PC-3 (cell line): ENCODE results near the gene NPIPA8.
"Not testable (repeated sequence)": the region's sequence is repeated elsewhere in the genome, so short reads cannot be mapped to it uniquely, and the experiment has no call there.

Experiments
- EZH2 ChIP-seq: fragments of 300-600 bp; sonication (generic); IDR thresholded peaks from one replicate; pipeline ENCODE4 v1.6.1; 2017; ENCODE audit warnings: antibody characterized with exemption, mild to moderate bottlenecking, low read length; ENCODE audit not compliant: unreplicated experiment
- EZH2phosphoT487 ChIP-seq: fragments of 300-600 bp; sonication (generic); IDR thresholded peaks from 2 replicates; pipeline ENCODE4 v1.6.1; 2018; ENCODE audit warnings: mild to moderate bottlenecking, antibody characterized with exemption, low read length, borderline replicate concordance
- TF ChIP-seq, protein P1 (sequence below): fragments of 300-600 bp; sonication (generic); conservative IDR thresholded peaks from 2 replicates; pipeline ENCODE4 v1.5.1; 2017; ENCODE audit warnings: antibody characterized with exemption, low read depth, mild to moderate bottlenecking, low read length

DNA sequence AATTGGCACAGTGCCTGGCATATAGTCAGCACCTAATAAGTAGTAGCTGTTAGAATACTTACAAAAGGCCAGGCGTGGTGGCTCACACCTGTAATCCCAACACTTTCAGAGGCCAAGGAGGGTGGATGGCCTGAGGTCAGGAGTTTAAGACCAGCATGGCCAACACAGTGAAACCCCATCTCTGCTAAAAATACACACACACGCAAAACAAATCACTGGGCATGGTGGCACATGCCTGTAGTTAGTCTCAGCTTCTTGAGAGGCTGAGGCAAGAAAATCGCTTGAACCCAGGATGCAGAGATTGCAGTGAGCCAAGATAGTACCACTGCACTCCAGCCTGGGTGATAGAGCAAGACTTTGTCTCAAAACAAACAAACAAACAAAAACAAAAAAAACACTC, 29.3 kb downstream of the NPIPA8 start:
- not testable (repeated sequence) for TF ChIP-seq EZH2, EZH2phosphoT487
- TF ChIP-seq, protein P1, sequence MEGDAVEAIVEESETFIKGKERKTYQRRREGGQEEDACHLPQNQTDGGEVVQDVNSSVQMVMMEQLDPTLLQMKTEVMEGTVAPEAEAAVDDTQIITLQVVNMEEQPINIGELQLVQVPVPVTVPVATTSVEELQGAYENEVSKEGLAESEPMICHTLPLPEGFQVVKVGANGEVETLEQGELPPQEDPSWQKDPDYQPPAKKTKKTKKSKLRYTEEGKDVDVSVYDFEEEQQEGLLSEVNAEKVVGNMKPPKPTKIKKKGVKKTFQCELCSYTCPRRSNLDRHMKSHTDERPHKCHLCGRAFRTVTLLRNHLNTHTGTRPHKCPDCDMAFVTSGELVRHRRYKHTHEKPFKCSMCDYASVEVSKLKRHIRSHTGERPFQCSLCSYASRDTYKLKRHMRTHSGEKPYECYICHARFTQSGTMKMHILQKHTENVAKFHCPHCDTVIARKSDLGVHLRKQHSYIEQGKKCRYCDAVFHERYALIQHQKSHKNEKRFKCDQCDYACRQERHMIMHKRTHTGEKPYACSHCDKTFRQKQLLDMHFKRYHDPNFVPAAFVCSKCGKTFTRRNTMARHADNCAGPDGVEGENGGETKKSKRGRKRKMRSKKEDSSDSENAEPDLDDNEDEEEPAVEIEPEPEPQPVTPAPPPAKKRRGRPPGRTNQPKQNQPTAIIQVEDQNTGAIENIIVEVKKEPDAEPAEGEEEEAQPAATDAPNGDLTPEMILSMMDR, result not testable (repeated sequence)
